OCI-LY7 (cell line): Measurements from ENCODE around the gene VAMP5.

Source experiments
- CTCF ChIP-seq: fragments of 200-600 bp; sonication (generic); conservative IDR thresholded peaks from 2 replicates; pipeline ENCODE4 v1.5.1; 2014; ENCODE audit warnings: mild to moderate bottlenecking, antibody characterized with exemption, low read length, moderate library complexity, mixed read lengths
- EZH2phosphoT487 ChIP-seq: fragments of 200-600 bp; sonication (generic); IDR thresholded peaks from 2 replicates; pipeline ENCODE4 v1.6.1; 2018; ENCODE audit warnings: low read depth, borderline replicate concordance, mild to moderate bottlenecking, mixed run types, antibody characterized with exemption, low read length, moderate library complexity, mixed read lengths

GRCh38 chr2:85537600-85538506, 46.4 kb upstream of the VAMP5 start:
- 0 out of 2 replicates have a peak, but pooled peaks have one; percentile 42 for TF ChIP-seq CTCF
- no peak for TF ChIP-seq EZH2phosphoT487
